BJ (cell line): Measurements from ENCODE around the gene PRND. TPM values are rescaled to one million over a fixed set of nuclear protein-coding genes. Genes with fewer than 3 reads are reported as not detected.

Experiments used
- CTCF ChIA-PET: fragments of 350-600 bp; formaldehyde crosslinking; extraction: SDS; loops from one replicate; lab custom pipeline; 2021; ENCODE audit warnings: antibody characterized with exemption, inconsistent platforms; lab: Yijun Ruan, JAX
- POLR2A ChIA-PET: fragments of 300-600 bp; sonication (Branson Sonifier 250); formaldehyde crosslinking; extraction: SDS; loops from one replicate; lab custom pipeline; 2021; ENCODE audit warnings: antibody characterized with exemption; lab: Charles Lee
- DNase-seq: peaks from one replicate; pipeline ENCODE4 v3.0.0-alpha.2; 2011; ENCODE audit warnings: low read depth
- H3K27me3 ChIP-seq: 2 replicates; pipeline ENCODE4 v1.6.0; 2011; ENCODE audit warnings: low read length; ENCODE audit not compliant: control insufficient read depth, insufficient read depth
- H3K36me3 ChIP-seq: 2 replicates; pipeline ENCODE4 v1.5.1; 2011; ENCODE audit warnings: low read length; ENCODE audit not compliant: control insufficient read depth, insufficient read depth
- H3K4me3 ChIP-seq: 2 replicates; pipeline ENCODE4 v1.5.1; 2011; ENCODE audit warnings: low read depth, mild to moderate bottlenecking, control low read depth, low read length
- polyA plus RNA-seq: library from polyadenylated mRNA; depleted of rRNA; stranded (reverse); fragments of >200 nt; gene quantifications from 2 replicates; pipeline ENCODE4 v1.2.3, GENCODE V29; 2011
- TF ChIP-seq, protein P1 (sequence below): IDR thresholded peaks from 2 replicates; pipeline ENCODE4 v1.5.1; 2011; ENCODE audit warnings: low read depth, mild to moderate bottlenecking, control low read depth, inconsistent platforms, low read length, moderate library complexity; ENCODE audit not compliant: insufficient read depth

PRND gene
- polyA plus RNA-seq, 1 experiment = not detected

GRCh38 chr20:4763723-4764510 lies 42.2 kb downstream of the PRND start:
- Histone ChIP-seq H3K27me3 (no peaks in the 10 kb centered on the region; the same call in 1 of the 2 replicates), H3K36me3 (no peaks in the 10 kb centered on the region), H3K4me3 (no peak overlapping the region)
- ChIA-PET CTCF (interaction anchor here (0.9 to 1.8 kb wide), 2 partner anchors 14 to 337 kb away, joined by 3 read pairs; no protein-coding TSS in a partner anchor), POLR2A (no interaction called here)
- TF ChIP-seq, protein P1, sequence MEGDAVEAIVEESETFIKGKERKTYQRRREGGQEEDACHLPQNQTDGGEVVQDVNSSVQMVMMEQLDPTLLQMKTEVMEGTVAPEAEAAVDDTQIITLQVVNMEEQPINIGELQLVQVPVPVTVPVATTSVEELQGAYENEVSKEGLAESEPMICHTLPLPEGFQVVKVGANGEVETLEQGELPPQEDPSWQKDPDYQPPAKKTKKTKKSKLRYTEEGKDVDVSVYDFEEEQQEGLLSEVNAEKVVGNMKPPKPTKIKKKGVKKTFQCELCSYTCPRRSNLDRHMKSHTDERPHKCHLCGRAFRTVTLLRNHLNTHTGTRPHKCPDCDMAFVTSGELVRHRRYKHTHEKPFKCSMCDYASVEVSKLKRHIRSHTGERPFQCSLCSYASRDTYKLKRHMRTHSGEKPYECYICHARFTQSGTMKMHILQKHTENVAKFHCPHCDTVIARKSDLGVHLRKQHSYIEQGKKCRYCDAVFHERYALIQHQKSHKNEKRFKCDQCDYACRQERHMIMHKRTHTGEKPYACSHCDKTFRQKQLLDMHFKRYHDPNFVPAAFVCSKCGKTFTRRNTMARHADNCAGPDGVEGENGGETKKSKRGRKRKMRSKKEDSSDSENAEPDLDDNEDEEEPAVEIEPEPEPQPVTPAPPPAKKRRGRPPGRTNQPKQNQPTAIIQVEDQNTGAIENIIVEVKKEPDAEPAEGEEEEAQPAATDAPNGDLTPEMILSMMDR = no peak
- no peak for DNase-seq

GRCh38 chr20:4764805-4765204 lies 43.1 kb downstream of the PRND start:
- no peak for DNase-seq
- POLR2A ChIA-PET = no interaction called here
- TF ChIP-seq, protein P1 = no peak
- Histone ChIP-seq H3K36me3 (no peaks in the 10 kb centered on the region), H3K4me3 (no peak overlapping the region), H3K27me3 (no peaks in the 10 kb centered on the region)
- CTCF ChIA-PET = interaction anchor here (1.8 kb wide), 1 partner anchor 336 kb away, joined by 3 read pairs; no protein-coding TSS in a partner anchor

GRCh38 chr20:4765681-4766080 lies 44.0 kb downstream of the PRND start:
- H3K4me3 ChIP-seq = no peak overlapping the region
- no peaks in the 10 kb centered on the region for H3K36me3 ChIP-seq
- DNase-seq = no peak
- TF ChIP-seq, protein P1 = no peak
- POLR2A ChIA-PET = no interaction called here
- CTCF ChIA-PET = interaction anchor here (0.8 kb wide), 1 partner anchor 185 kb away, joined by 3 read pairs; no protein-coding TSS in a partner anchor
- no peaks in the 10 kb centered on the region for H3K27me3 ChIP-seq

- POLR2A ChIA-PET = no interaction called here
- no peak for DNase-seq
- CTCF ChIA-PET = no interaction called here
- Histone ChIP-seq H3K36me3 (no peaks in the 10 kb centered on the region), H3K4me3 (no peak overlapping the region), H3K27me3 (no peaks in the 10 kb centered on the region)
- TF ChIP-seq, protein P1 = no peak
Observed at GRCh38 chr20:4766631-4767030, 44.9 kb downstream of the PRND start.

GRCh38 chr20:4767084-4767483 lies 45.4 kb downstream of the PRND start:
- POLR2A ChIA-PET = no interaction called here
- no peaks in the 10 kb centered on the region; the same call in 1 of the 2 replicates for H3K27me3 ChIP-seq
- TF ChIP-seq, protein P1 = no peak
- no peaks in the 10 kb centered on the region for H3K36me3 ChIP-seq
- DNase-seq = no peak
- CTCF ChIA-PET = no interaction called here
- H3K4me3 ChIP-seq = no peak overlapping the region
